Panc1 (cell line): ENCODE results near the gene ITGB2. TPM values are rescaled to one million over a fixed set of nuclear protein-coding genes. Genes with fewer than 3 reads are reported as not detected.
A peak's percentile ranks its signal among the peaks of the same experiment; 100 is the strongest.

ENCODE experiments used
- ATAC-seq: fragments of 200-7000 bp; cut with Tn5 transposase; 2 replicates; pipeline ENCODE4 v1.9.1; 2020; ENCODE audit warnings: mild to moderate bottlenecking, moderate library complexity
- BruUV-seq: library from RNA; stranded (reverse); fragments of 400-500 nt; replicated peaks from 2 replicates; lab custom pipeline; 2021; lab: Mats Ljungman, UMichigan
- CTCF ChIA-PET: fragments of 300-600 bp; sonication (Branson Sonifier 250); formaldehyde crosslinking; loops from one replicate; lab custom pipeline; 2022; ENCODE audit warnings: antibody characterized with exemption; lab: Charles Lee
- POLR2A ChIA-PET: fragments of 300-600 bp; sonication (Branson Sonifier 250); formaldehyde crosslinking; loops from one replicate; lab custom pipeline; 2022; ENCODE audit warnings: antibody characterized with exemption; lab: Charles Lee
- DNase-seq: peaks from one replicate; pipeline ENCODE4 v3.0.0-alpha.2; 2010; ENCODE audit warnings: low read depth, low spot score
- H3K27ac ChIP-seq: 2 replicates; pipeline ENCODE4 v1.5.1; 2011; ENCODE audit warnings: mild to moderate bottlenecking, low read length, inconsistent platforms
- H3K27me3 ChIP-seq: fragments of 200-500 bp; sonication (Bioruptor generic); 2 replicates; pipeline ENCODE4 v1.6.0; 2014; ENCODE audit warnings: low read length, inconsistent platforms; ENCODE audit not compliant: control insufficient read depth, insufficient read depth
- H3K36me3 ChIP-seq: fragments of 200-500 bp; sonication (Bioruptor generic); 2 replicates; pipeline ENCODE4 v1.5.1; 2014; ENCODE audit warnings: inconsistent platforms, mild to moderate bottlenecking, low read length, moderate library complexity; ENCODE audit not compliant: control insufficient read depth, insufficient read depth
- H3K4me1 ChIP-seq: 2 replicates; pipeline ENCODE4 v1.5.1; 2011; ENCODE audit warnings: inconsistent platforms, mild to moderate bottlenecking, low read length, moderate library complexity; ENCODE audit not compliant: control insufficient read depth, insufficient read depth
- H3K4me3 ChIP-seq, 2 experiments: 2 replicates each; pipeline ENCODE4 v1.5.1; 2011 to 2012; ENCODE audit warnings: low read depth in 2 of 2, low read length in 2 of 2, mild to moderate bottlenecking in 2 of 2, inconsistent platforms in 1 of 2, moderate library complexity in 1 of 2
- H3K9me3 ChIP-seq: fragments of 200-500 bp; sonication (Bioruptor generic); 2 replicates; pipeline ENCODE4 v1.5.1; 2014; ENCODE audit warnings: low read depth, mild to moderate bottlenecking, inconsistent platforms, low read length, moderate library complexity; ENCODE audit not compliant: control insufficient read depth, insufficient read depth
- CTCF ChIP-seq: fragments of 450-650 bp; IDR thresholded peaks from 2 replicates; pipeline ENCODE4 v1.5.1; 2017; ENCODE audit warnings: mild to moderate bottlenecking
- POLR2AphosphoS5 ChIP-seq: IDR thresholded peaks from 2 replicates; pipeline ENCODE4 v1.6.1; 2012; ENCODE audit warnings: mild to moderate bottlenecking, low read depth, low read length, moderate library complexity
- REST ChIP-seq, 2 experiments: IDR thresholded peaks; 2 replicates each; pipeline ENCODE4 v1.6.1; 2011 to 2012; ENCODE audit warnings: low read depth in 2 of 2, control low read depth in 1 of 2, low read length in 1 of 2, mild to moderate bottlenecking in 1 of 2, moderate library complexity in 1 of 2; ENCODE audit not compliant: insufficient read depth in 1 of 2
- SIN3A ChIP-seq: IDR thresholded peaks from 2 replicates; pipeline ENCODE4 v1.6.1; 2012; ENCODE audit warnings: low read depth, mild to moderate bottlenecking, low read length, moderate library complexity, borderline replicate concordance; ENCODE audit not compliant: insufficient read depth
- TCF7L2 ChIP-seq: IDR thresholded peaks from 2 replicates; pipeline ENCODE4 v1.6.1; 2011; ENCODE audit warnings: mild to moderate bottlenecking, low read depth, low read length, inconsistent platforms
- in situ Hi-C: cut with HindIII; loops from 2 replicates; pipeline ENCODE4 v1.10.0; 2016; ENCODE audit warnings: low sequenced_read_pairs, low pct_unique_long_range_greater_than_20kb
- intact Hi-C: fragments of 100-400 bp; cut with micrococcal nuclease; formaldehyde crosslinking; loops from one replicate; pipeline ENCODE4 v1.10.0; 2022; ENCODE audit not compliant: unreplicated experiment
- total RNA-seq: library from RNA; stranded (reverse); gene quantifications from one replicate; pipeline ENCODE4 v1.2.1, GENCODE V29; 2021; ENCODE audit not compliant: unreplicated experiment

ITGB2 gene
- total RNA-seq, 1 experiment from 2014 or later: 3.0 TPM

GRCh38 chr21:44912158-44912473, 8.6 kb downstream of the ITGB2 start:
- Histone ChIP-seq H3K4me3 (no peak overlapping the region), H3K27ac (peak overlapping the region; percentile 70), H3K4me1 (peaks cover 39% of the 10 kb centered on the region), H3K27me3 (no peaks in the 10 kb centered on the region), H3K36me3 (no peaks in the 10 kb centered on the region), H3K9me3 (no peaks in the 10 kb centered on the region)
- POLR2A ChIA-PET: interaction anchor here (0.7 kb wide), 1 partner anchor 113 kb away, joined by 3 read pairs; no protein-coding TSS in a partner anchor
- no peak for TF ChIP-seq TCF7L2
- TF ChIP-seq CTCF: no peak
- no peak for TF ChIP-seq POLR2AphosphoS5
- TF ChIP-seq SIN3A: no peak
- no peak for TF ChIP-seq REST (IDR thresholded peaks at IDR 0.05; ENCODE audit: insufficient read depth in 1 of 2, low read depth in 2 of 2, low read length in 1 of 2)
- peak; percentile 43; the same call in 1 of the 2 replicates for ATAC-seq
- no peak for DNase-seq
- no TSS peak for BruUV-seq
- CTCF ChIA-PET: no interaction called here
- in situ Hi-C loops (no loop called here), intact Hi-C loops (no loop called here)

GRCh38 chr21:44911384-44912157, 9.1 kb downstream of the ITGB2 start:
- BruUV-seq: no TSS peak
- Histone ChIP-seq H3K36me3 (no peaks in the 10 kb centered on the region), H3K27ac (peak overlapping the region; percentile 70), H3K9me3 (no peaks in the 10 kb centered on the region), H3K27me3 (no peaks in the 10 kb centered on the region), H3K4me1 (peaks cover 36% of the 10 kb centered on the region), H3K4me3 (no peak overlapping the region)
- ATAC-seq: peak; percentile 74
- intact Hi-C loops: no loop called here
- POLR2A ChIA-PET: no interaction called here
- in situ Hi-C loops: no loop called here
- TF ChIP-seq SIN3A: no peak
- CTCF ChIA-PET: interaction anchor here (1.5 kb wide), 1 partner anchor 19 kb away, joined by 5 read pairs; no protein-coding TSS in a partner anchor
- no peak for DNase-seq

- no peak for TF ChIP-seq CTCF
- no peak for TF ChIP-seq SIN3A
- TF ChIP-seq POLR2AphosphoS5: no peak
- TF ChIP-seq TCF7L2: no peak
- no peak for TF ChIP-seq REST (IDR thresholded peaks at IDR 0.05; ENCODE audit: insufficient read depth in 1 of 2, low read depth in 2 of 2, low read length in 1 of 2)
- CTCF ChIA-PET: interaction anchor here (1.5 kb wide), 1 partner anchor 18 kb away, joined by 5 read pairs; no protein-coding TSS in a partner anchor
- Histone ChIP-seq H3K27ac (peak overlapping the region; percentile 70; the same call in 1 of the 2 replicates), H3K27me3 (no peaks in the 10 kb centered on the region), H3K4me1 (peaks cover 34% of the 10 kb centered on the region), H3K36me3 (no peaks in the 10 kb centered on the region), H3K4me3 (no peak overlapping the region), H3K9me3 (no peaks in the 10 kb centered on the region)
- in situ Hi-C loops (no loop called here), intact Hi-C loops (no loop called here)
- no peak for DNase-seq
- no peak for ATAC-seq
- POLR2A ChIA-PET: no interaction called here
- BruUV-seq: no TSS peak
Measured at GRCh38 chr21:44911068-44911383, 9.7 kb downstream of the ITGB2 start.
